GM04503 (cell line): ENCODE results near the gene KCNJ14.
"Not testable (repeated sequence)": the region's sequence is repeated elsewhere in the genome, so short reads cannot be mapped to it uniquely, and the experiment has no call there.

Experiments
- DNase-seq: peaks from one replicate; pipeline ENCODE4 v3.0.0-alpha.2; 2012; ENCODE audit warnings: low read depth

Gene KCNJ14

GRCh38 chr19:48471836-48472235 lies 16.5 kb downstream of the KCNJ14 start:
- DNase-seq, result no peak

DNA sequence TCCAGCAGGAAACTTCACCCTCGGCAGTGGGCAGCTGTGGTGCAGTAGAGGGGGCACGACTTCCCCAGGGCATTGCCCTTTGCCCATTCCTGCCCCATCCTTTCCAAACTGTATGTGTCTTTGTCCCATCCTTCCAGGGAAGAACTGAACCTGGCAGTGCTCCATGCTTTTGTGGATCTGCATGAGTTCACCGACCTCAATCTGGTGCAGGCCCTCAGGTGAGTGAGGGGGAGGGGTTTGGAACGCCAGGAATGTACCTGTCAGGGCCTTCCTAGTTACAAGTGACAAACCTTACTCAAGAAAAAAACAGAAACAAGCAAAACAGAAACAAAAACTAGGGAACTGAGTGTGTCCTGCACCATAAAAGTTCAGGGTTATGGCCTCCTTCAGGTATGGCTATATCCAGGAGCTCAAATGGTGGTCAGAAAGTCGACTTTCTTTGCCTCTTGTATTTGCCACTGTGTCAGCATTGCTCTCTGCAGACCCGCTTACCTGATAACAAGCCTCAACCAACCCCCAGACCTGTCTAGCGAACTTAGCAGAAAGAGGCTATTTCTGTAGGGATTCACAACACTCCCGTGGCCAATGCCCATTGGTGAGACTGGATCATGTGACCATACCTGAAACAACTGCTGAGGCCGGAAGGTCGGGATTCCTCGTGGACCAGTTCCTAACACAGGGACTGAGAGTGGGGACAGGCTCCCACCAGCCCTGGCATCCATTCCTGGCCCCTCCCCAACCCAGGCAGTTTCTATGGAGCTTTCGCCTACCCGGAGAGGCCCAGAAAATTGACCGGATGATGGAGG lies 18.0 kb downstream of the KCNJ14 start:
- no peak for DNase-seq

- no peak for DNase-seq
Measured at GRCh38 chr19:48474084-48474592, 18.8 kb downstream of the KCNJ14 start.

DNA sequence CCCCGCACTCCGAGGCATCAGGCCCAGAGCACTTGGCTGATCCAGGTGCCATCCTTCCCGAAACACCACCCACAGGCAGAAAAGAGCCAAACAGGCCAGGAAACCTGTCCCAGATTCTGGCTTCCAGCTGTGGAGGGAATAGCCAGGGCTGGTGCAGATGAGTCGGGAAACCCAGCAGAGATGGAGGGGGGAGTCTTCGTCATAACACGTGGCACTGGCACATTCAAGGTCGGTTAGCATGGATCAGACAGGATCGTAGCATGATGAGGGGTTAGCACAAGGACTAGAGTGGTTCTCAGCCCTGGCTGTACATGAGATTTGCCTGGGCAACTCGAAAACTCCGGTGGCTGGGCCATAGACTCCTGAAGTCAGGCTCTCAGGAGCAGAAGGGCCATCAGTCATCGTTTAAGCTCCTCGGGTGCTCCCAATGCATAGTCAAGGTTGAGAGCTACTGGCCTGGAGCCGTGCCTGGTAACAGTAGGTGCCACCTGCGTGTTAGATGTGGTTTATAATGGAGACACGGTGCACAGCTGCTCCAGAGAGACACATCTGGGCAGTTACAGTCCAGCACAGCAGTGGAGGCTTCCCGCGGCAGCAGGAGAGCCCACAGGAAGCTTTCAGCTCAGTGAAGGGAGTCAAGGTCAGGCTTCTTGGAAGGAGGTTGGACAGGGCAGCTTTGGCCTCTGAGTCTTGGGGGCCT lies 20.1 kb downstream of the KCNJ14 start:
- DNase-seq, result no peak

DNA sequence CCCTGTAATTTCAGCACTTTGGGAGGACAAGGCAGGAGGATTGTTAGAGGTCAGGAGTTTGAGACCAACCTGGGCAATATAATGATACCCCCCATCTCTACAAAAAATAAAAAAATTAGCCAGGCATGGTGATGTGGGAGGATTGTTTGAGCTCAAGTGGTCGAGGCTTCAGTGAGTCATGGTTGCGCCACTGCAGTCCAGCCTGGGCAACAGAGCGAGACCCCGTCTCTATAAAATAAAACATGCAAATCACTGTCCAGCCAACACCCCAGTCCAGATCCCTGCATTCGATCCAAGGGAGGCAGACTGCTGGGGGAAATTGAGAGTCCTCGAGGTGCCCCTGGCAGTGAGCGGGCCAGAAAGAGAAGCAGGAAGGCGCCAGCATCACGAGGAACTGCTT lies 20.8 kb downstream of the KCNJ14 start:
- DNase-seq, result no peak

DNA sequence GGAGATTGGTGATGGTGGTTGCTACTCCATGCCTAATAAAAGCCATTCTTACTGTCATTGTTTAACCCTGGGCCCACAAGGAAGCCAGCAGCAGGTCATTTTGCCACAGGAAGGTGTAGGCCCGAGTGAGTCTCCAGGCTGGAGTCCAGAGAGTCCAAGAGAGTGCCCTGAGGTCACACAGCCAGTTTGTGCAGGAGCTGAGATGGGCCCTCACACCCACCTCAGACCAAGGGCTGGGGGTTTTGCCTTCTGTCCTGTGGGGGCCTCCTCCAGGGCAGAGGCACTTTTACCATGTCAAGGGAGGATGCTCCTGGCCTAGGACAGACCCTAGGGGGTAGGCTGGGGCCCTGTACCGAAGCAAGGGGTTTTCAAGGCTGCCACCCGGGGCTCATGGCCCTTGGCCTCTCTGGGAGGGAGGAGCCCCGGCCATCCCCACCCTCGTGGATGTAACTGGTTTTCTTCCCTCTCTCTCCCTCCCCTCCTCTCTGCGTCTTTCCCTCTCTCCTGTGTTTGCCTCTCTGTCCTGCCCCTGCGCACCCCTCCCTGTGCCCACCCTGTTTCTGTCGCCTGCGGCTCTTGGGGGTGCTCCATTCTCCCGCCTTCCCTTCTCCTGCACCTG lies 21.8 kb downstream of the KCNJ14 start:
- no peak for DNase-seq

GRCh38 chr19:48477698-48478338 lies 22.4 kb downstream of the KCNJ14 start:
- DNase-seq, result no peak

DNA sequence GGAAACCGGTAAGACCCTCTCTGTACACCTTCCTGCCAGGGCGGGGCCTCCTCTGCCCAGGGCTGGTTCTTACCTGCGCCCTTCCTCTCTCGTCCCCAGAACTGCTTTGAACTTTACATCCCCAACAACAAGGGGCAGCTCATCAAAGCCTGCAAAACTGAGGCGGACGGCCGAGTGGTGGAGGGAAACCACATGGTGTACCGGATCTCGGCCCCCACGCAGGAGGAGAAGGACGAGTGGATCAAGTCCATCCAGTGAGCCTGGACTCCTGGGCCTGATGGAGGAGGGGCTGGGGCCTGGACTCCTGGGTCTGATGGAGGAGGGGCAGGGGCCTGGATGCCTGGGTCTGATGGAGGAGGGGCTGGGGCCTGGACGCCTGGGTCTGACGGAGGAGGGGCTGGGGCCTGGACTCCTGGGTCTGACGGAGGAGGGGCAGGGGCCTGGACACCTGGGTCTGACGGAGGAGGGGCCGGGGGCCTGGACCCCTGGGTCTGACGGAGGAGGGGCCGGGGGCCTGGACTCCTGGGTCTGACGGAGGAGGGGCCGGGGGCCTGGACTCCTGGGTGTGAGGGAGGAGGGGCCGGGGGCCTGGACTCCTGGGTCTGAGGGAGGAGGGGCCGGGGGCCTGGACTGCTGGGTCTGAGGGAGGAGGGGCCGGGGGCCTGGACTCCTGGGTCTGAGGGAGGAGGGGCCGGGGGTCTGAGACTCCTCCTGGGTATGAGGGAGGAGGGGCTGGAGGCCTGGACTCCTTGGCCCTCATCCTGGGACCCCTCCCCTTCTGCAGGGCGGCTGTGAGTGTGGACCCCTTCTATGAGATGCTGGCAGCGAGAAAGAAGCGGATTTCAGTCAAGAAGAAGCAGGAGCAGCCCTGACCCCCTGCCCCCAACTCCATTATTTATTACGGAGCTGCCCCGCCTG lies 23.2 kb downstream of the KCNJ14 start:
- DNase-seq, result no peak

DNA sequence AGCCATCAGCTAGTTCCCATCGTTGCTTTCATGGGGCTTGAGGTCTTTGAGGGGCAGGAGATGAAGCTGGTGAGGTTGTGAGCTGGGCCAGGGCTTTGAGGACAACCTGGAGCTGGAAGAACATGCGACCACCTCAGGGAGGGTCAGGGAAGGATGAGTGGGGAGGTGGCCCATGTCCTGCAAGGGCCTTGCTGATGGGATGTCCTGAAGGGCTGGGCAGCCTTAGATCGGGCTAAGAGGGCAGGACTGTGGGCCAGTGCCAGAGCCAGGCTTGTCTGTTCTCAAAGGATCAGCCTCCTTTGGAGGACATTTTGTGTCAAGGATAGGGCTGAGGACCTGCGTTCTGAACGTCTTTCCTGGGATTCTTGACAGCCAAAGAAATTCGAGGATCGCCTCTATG lies 24.3 kb downstream of the KCNJ14 start:
- DNase-seq, result no peak

- no peak for DNase-seq
Measured at GRCh38 chr19:48480183-48480557, 24.8 kb downstream of the KCNJ14 start.

GRCh38 chr19:48480558-48481500 lies 25.5 kb downstream of the KCNJ14 start:
- DNase-seq, result no peak

- DNase-seq, result no peak
Measured at GRCh38 chr19:48481846-48482639, 26.7 kb downstream of the KCNJ14 start.

DNA sequence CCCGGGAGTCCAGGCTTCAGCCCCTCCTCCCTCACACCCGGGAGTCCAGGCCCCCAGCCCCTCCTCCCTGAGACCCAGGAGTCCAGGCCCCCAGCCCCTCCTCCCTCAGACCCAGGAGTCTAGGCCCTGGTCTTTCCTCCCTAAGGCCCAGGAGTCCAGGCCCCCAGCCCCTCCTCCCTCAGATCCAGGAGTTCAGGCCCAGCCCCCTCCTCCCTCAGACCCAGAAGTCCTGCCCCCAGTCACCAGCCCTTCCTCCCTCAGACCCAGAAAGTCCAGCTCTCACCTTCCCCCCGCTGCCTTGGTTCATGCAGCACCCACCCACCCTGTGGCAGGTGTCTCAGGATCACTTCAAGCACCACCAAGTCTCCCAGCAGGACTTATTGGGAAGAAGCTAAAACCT lies 27.9 kb downstream of the KCNJ14 start:
- no peak for DNase-seq

DNA sequence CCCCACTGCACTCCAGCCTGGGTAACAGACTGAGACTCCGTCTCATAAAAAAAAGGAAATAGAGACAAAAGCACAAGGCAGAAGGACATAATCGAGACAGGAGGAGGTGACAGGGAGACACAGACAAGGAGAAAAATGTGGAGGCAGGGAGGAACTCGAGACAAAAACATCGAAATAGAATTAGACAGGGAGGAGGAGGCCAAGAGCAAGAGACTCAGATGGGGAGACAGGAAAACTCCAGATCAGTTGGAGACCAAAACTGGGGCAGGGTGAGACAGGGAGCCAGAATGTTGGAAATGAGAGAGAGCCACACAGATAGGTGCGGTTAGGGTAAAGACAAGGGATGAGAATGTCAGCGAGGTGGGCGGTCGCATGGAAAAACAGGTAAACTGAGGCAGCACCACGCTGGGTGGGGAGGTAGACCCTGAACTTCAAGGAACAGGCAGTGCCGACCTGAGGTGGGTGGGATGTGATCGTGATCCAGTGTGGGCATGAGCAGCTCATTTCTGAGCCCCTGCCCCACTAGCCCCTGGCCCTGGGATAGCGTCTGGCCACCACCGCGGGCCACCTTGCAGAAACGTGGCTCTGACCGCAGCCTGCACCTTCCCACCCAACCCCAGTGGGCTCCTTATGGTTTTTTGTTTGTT lies 29.0 kb downstream of the KCNJ14 start:
- no peak for DNase-seq

GRCh38 chr19:48484931-48485612 lies 29.7 kb downstream of the KCNJ14 start:
- DNase-seq, result no peak

GRCh38 chr19:48486706-48487105 lies 31.3 kb downstream of the KCNJ14 start:
- DNase-seq, result not testable (repeated sequence)

- DNase-seq, result no peak
Measured at GRCh38 chr19:48487544-48487943, 32.2 kb downstream of the KCNJ14 start.

GRCh38 chr19:48487948-48488347 lies 32.6 kb downstream of the KCNJ14 start:
- peak; percentile 63 for DNase-seq
